Measurements from ENCODE around the gene ZG16. TPM values are rescaled to one million over a fixed set of nuclear protein-coding genes. Genes with fewer than 3 reads are reported as not detected.

ZG16 gene
- total and polyA plus RNA-seq, 9 of the 15 experiments (the other 6 are each of a cell fraction or from before 2014, with no cell fraction given), result 0.04 TPM; not detected in 8

GRCh38 chr16:29815032-29815721, 37.1 kb downstream of the ZG16 start (continued):
- peak; percentile 44; the same call in 1 of the 2 replicates for TF ChIP-seq PKNOX1 (IDR thresholded peaks at IDR 0.05)
- peak; percentile 37; the same call in 1 of the 2 replicates for TF ChIP-seq ZBTB26 (CRISPR knock-in tag; IDR thresholded peaks at IDR 0.05)
- no peak for TF ChIP-seq ATF1 (CRISPR knock-in tag; IDR thresholded peaks at IDR 0.05)
- no peak for TF ChIP-seq ATF1 (tag; IDR thresholded peaks at IDR 0.05)
- TF ChIP-seq CTBP1 (IDR thresholded peaks at IDR 0.05; ENCODE audit: borderline replicate concordance), result peak; percentile 65; the same call in 1 of the 2 replicates
- peak; percentile 29 for TF ChIP-seq NCOA4 (IDR thresholded peaks at IDR 0.05; ENCODE audit: partially characterized antibody)
- 0 out of 2 replicates have a peak, but pooled peaks have one; percentile 11 for TF ChIP-seq KLF13 (tag; IDR thresholded peaks at IDR 0.05; ENCODE audit: borderline replicate concordance, low read depth)
